T-cell (primary cell): Measurements from ENCODE around the gene DLEC1. TPM values are rescaled to one million over a fixed set of nuclear protein-coding genes. Genes with fewer than 3 reads are reported as not detected.
A peak's percentile ranks its signal among the peaks of the same experiment; 100 is the strongest.

Experiments used
- ATAC-seq, 4 experiments: fragments of 200-7000 bp in 3 of 4; fragments of 150-1000 bp in 1 of 4; cut with Tn5 transposase; replicated peaks in 1 of 4; 1 replicate in 3 of 4; 2 replicates in 1 of 4; pipeline ENCODE4 v1.10.0; 2021; ENCODE audit warnings: moderate library complexity in 3 of 4, mild to moderate bottlenecking in 2 of 4, moderate number of reproducible peaks in 1 of 4
- CTCF ChIA-PET, 2 donors: fragments of 300-600 bp; sonication (Branson Sonifier 250); formaldehyde crosslinking; loops; one replicate each; lab custom pipeline; 2022; ENCODE audit warnings: antibody characterized with exemption in 2 of 2; lab: Charles Lee
- POLR2A ChIA-PET, 2 donors: fragments of 300-600 bp; sonication (Branson Sonifier 250); formaldehyde crosslinking; loops; one replicate each; lab custom pipeline; 2022; ENCODE audit warnings: antibody characterized with exemption in 2 of 2; lab: Charles Lee
- DNase-seq, 35 experiments: peaks; one replicate each; pipeline versions ENCODE4 v3.0.0 to v3.0.0-alpha.2; 2013 to 2023
- H3K27ac ChIP-seq: one replicate; pipeline ENCODE4 v1.5.1; 2013; ENCODE audit warnings: low read length
- H3K27me3 ChIP-seq, 2 experiments: replicated peaks in 1 of 2; 1 replicate in 1 of 2; 2 replicates in 1 of 2; pipeline versions ENCODE4 v1.6.1 to v1.7.0; 2013; ENCODE audit warnings: low read length in 1 of 2, mixed read lengths in 1 of 2; ENCODE audit not compliant: control insufficient read depth in 2 of 2, insufficient read depth in 2 of 2; ENCODE audit errors: extremely low read depth in 1 of 2
- H3K36me3 ChIP-seq, 2 donors: 1 replicate in 1 of 2; 2 replicates in 1 of 2; pipeline versions ENCODE4 v1.6.1 to v1.7.0; 2013; ENCODE audit warnings: low read length in 1 of 2; ENCODE audit not compliant: control insufficient read depth in 2 of 2, insufficient read depth in 1 of 2; ENCODE audit errors: extremely low read depth in 1 of 2
- H3K4me1 ChIP-seq, 2 experiments: 1 replicate in 1 of 2; 2 replicates in 1 of 2; pipeline versions ENCODE4 v1.6.1 to v1.7.0; 2013; ENCODE audit warnings: low read length in 2 of 2, mixed read lengths in 1 of 2; ENCODE audit not compliant: insufficient read depth in 2 of 2, control insufficient read depth in 1 of 2; ENCODE audit errors: extremely low read depth in 1 of 2
- H3K4me3 ChIP-seq, 2 donors: 1 replicate in 1 of 2; 2 replicates in 1 of 2; pipeline versions ENCODE4 v1.5.1 to v1.7.0; 2013; ENCODE audit warnings: mild to moderate bottlenecking in 2 of 2, low read length in 1 of 2, moderate library complexity in 1 of 2; ENCODE audit not compliant: control insufficient read depth in 1 of 2; ENCODE audit errors: extremely low read depth in 1 of 2
- H3K9me3 ChIP-seq: 2 replicates; pipeline ENCODE4 v1.7.0; 2013
- H3K27ac Mint-ChIP-seq, 2 donors: one replicate each; pipeline ENCODE4 v1.8.0; 2020 to 2021; ENCODE audit warnings: mild to moderate bottlenecking in 2 of 2, mixed read lengths in 2 of 2
- H3K27me3 Mint-ChIP-seq, 2 donors: one replicate each; pipeline ENCODE4 v1.8.0; 2021 to 2022; ENCODE audit warnings: mixed read lengths in 2 of 2
- H3K36me3 Mint-ChIP-seq: one replicate; pipeline ENCODE4 v1.8.0; 2021; ENCODE audit warnings: mixed read lengths
- H3K4me1 Mint-ChIP-seq, 3 donors: one replicate each; pipeline ENCODE4 v1.8.0; 2020 to 2022; ENCODE audit warnings: mixed read lengths in 3 of 3, mild to moderate bottlenecking in 1 of 3
- H3K4me3 Mint-ChIP-seq, 3 donors: one replicate each; pipeline ENCODE4 v1.8.0; 2020 to 2022; ENCODE audit warnings: mild to moderate bottlenecking in 3 of 3, mixed read lengths in 3 of 3, moderate library complexity in 3 of 3
- H3K9me3 Mint-ChIP-seq, 3 donors: one replicate each; pipeline ENCODE4 v1.8.0; 2020 to 2022; ENCODE audit warnings: mixed read lengths in 3 of 3
- WGBS: methylation state at CpG from one replicate; pipeline ENCODE4 v1.1.5; 2013; ENCODE audit warnings: missing lambda C conversion rate; ENCODE audit not compliant: insufficient coverage; 5-methylcytosine and 5-hydroxymethylcytosine counted together
- total RNA-seq, 35 experiments: library from RNA in 6 of 35; stranded (reverse) in 6 of 35; fragments of 120-200 nt in 1 of 35; gene quantifications; one replicate each; pipeline versions ENCODE4 v1.2.1 to v1.2.4 and lab custom pipeline; 2013 to 2026

Gene DLEC1
- total RNA-seq, 5 donors from 2014 or later (not counting 1 experiment from before 2014, with no cell fraction given), result 4.7 to 21.7 (median 17.8) TPM

DNA sequence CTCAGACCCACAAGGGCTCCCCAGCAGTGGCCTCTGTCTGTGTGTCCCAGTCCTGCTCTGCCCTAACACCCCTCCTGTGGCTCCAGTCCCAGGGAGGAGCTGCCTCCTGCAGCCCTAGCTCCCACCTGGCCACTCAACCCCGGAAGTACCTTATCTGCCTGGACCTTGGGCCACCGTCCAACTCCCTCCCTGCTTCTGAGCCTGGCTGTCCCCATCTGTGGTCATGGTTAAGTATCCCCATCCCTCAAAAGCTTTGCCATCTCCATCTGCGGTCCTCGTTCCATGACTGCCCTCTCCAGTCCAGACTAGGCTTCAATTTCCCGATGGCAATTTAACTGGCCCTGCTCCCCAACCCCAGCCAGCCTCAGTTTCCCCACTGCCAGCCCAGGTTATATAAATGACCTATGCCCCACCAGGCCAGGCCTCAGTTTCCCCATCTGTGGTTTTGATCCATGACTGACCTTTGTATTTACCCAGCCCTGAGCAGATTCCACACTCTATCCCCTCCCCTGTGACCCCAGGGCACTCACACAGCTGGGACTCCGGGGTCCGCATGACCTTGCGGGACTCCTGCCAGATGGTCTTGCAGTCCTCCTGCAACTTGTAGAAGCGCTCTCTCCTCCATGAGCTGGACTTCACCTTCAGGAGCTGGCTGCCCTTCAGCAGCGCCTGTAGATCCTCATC lies 19.2 kb upstream of the DLEC1 start:
- H3K4me1 ChIP-seq, result peaks cover 6 to 28% of the 10 kb centered on the region in 2 experiments
- peaks cover 21 to 30% (median 27%) of the 10 kb centered on the region in 3 donors for H3K4me1 Mint-ChIP-seq
- no peak overlapping the region for H3K4me3 Mint-ChIP-seq
- no peak for DNase-seq
- peaks cover 0 to 53% of the 10 kb centered on the region in 2 donors for H3K36me3 ChIP-seq
- POLR2A ChIA-PET, result no interaction called here
- no peak overlapping the region for H3K4me3 ChIP-seq
- H3K9me3 ChIP-seq, result no peaks in the 10 kb centered on the region
- peak overlapping the region in 1 of 2 donors; percentile 40 for H3K27ac Mint-ChIP-seq
- WGBS, result 93% methylated on average over 10 of the region's 10 CpGs
- H3K9me3 Mint-ChIP-seq, result no peaks in the 10 kb centered on the region
- H3K27me3 Mint-ChIP-seq, result no peaks in the 10 kb centered on the region
- no peak for ATAC-seq
- CTCF ChIA-PET, result interaction anchor here (1.4 to 1.7 kb wide), 2 partner anchors 16 to 23 kb away, joined by 4 to 6 read pairs; no protein-coding TSS in a partner anchor
- H3K27ac ChIP-seq, result no peak overlapping the region
- peaks cover 0 to 3% of the 10 kb centered on the region in 2 experiments for H3K27me3 ChIP-seq
- H3K36me3 Mint-ChIP-seq, result peaks cover 52% of the 10 kb centered on the region

DNA sequence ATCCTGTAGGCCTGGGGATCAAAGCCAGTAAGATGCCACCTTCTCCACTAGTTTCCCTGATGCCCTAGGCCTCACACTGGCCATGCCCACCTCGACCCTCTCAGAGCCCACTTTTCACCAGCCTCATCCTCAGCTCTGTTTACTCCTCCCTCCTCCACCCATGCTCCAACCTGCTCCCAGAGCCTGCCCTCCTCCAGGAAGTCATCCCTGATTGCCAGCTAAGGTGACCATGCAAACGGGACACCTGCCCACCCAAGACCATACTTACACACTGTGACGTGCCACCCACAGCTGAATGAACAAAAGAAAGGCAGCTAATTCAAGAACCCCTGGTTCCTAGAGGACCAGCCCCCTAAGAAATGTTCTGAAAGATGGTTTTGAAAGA lies 18.7 kb upstream of the DLEC1 start:
- Histone ChIP-seq H3K27ac (no peak overlapping the region), H3K36me3 (peaks cover 0 to 47% of the 10 kb centered on the region in 2 donors), H3K4me3 (no peak overlapping the region), H3K9me3 (no peaks in the 10 kb centered on the region), H3K4me1 (peaks cover 6 to 31% of the 10 kb centered on the region in 2 experiments), H3K27me3 (peaks cover 0 to 3% of the 10 kb centered on the region in 2 experiments)
- 69% methylated on average over 2 of the region's 3 CpGs for WGBS
- peak overlapping the region in 1 of 2 donors; percentile 53 for H3K27ac Mint-ChIP-seq
- DNase-seq (no peak), ATAC-seq (no peak)
- ChIA-PET CTCF (interaction anchor here (1.4 to 1.7 kb wide), 2 partner anchors 17 to 23 kb away, joined by 4 to 6 read pairs; no protein-coding TSS in a partner anchor), POLR2A (no interaction called here)
- no peak overlapping the region for H3K4me3 Mint-ChIP-seq
- H3K36me3 Mint-ChIP-seq, result peaks cover 47% of the 10 kb centered on the region
- peaks cover 22 to 34% (median 31%) of the 10 kb centered on the region in 3 donors for H3K4me1 Mint-ChIP-seq
- H3K27me3 Mint-ChIP-seq, result no peaks in the 10 kb centered on the region
- no peaks in the 10 kb centered on the region for H3K9me3 Mint-ChIP-seq

DNA sequence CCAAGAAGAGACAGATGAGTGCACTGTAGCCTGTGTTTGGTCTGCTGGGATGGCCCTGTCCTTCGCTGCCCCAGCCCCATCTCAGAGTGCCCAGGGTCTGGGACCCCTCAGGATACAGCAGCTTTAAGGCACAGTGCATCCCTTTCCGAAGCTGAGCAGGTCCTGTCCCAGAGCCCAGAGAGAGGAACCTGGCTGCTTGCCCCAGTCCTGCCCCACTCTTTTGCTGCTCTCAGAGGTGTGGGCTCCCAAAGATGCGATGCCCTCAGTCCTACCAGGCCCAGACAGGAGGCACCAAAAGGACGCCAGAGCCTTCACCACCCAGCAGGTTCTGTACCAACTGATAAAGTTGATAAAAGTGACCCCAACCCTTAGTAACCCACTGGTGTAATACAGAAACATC lies 17.8 kb upstream of the DLEC1 start:
- ATAC-seq (no peak), DNase-seq (no peak)
- Mint-ChIP-seq H3K36me3 (peaks cover 38% of the 10 kb centered on the region), H3K4me1 (peaks cover 29 to 40% (median 37%) of the 10 kb centered on the region in 3 donors), H3K27ac (peak overlapping the region; percentile 70 to 99), H3K9me3 (no peaks in the 10 kb centered on the region), H3K4me3 (no peak overlapping the region), H3K27me3 (no peaks in the 10 kb centered on the region)
- Histone ChIP-seq H3K27ac (no peak overlapping the region), H3K36me3 (peaks cover 0 to 39% of the 10 kb centered on the region in 2 donors), H3K9me3 (no peaks in the 10 kb centered on the region), H3K4me1 (peaks cover 6 to 40% of the 10 kb centered on the region in 2 experiments), H3K4me3 (no peak overlapping the region), H3K27me3 (peaks cover 0 to 3% of the 10 kb centered on the region in 2 experiments)
- ChIA-PET CTCF (interaction anchor here (1.4 to 1.7 kb wide), 2 partner anchors 17 to 24 kb away, joined by 4 to 6 read pairs; no protein-coding TSS in a partner anchor), POLR2A (no interaction called here)
- 98% methylated on average over 3 of the region's 4 CpGs for WGBS

DNA sequence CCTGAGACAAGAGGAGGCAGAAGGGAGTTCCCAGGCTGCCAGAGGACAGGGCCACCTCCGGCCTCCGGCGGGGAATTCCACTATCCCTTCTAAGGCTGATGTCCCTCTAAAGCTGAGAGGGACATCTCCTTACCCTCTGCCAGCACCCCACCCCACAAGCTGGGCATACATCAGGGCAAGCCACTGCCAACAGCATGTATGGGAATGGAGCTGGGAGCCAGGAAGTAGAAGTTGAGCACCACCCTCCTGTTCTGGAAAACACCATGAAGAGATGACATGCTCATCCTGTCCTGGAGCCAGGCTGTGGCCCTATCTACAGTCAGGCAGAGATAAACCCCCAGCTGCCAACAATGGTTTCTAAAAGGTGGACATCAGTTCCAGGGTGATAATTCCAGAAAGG lies 16.7 kb upstream of the DLEC1 start:
- H3K36me3 Mint-ChIP-seq, result peaks cover 29% of the 10 kb centered on the region
- DNase-seq (no peak), ATAC-seq (no peak)
- no peak overlapping the region for H3K4me3 ChIP-seq
- peak overlapping the region; percentile 35 for H3K27ac ChIP-seq
- ChIA-PET CTCF (interaction anchor here (0.6 to 1.2 kb wide), 4 partner anchors 17 to 95 kb away, joined by 3 to 7 read pairs (median 4); partner anchors contain the start of gene DLEC1 (in 1 of the 2)), POLR2A (no interaction called here)
- H3K4me1 ChIP-seq, result peaks cover 6 to 41% of the 10 kb centered on the region in 2 experiments
- no CpG with 5 or more reads among the region's 3 CpGs for WGBS
- peaks cover 30 to 41% (median 37%) of the 10 kb centered on the region in 3 donors for H3K4me1 Mint-ChIP-seq
- H3K36me3 ChIP-seq, result peaks cover 0 to 28% of the 10 kb centered on the region in 2 donors
- peak overlapping the region; percentile 70 to 99 for H3K27ac Mint-ChIP-seq
- peak overlapping the region in 1 of 3 donors; percentile 59 for H3K4me3 Mint-ChIP-seq
- no peaks in the 10 kb centered on the region for H3K27me3 Mint-ChIP-seq
- H3K27me3 ChIP-seq, result no peaks in the 10 kb centered on the region
- H3K9me3 ChIP-seq, result no peaks in the 10 kb centered on the region
- H3K9me3 Mint-ChIP-seq, result no peaks in the 10 kb centered on the region

DNA sequence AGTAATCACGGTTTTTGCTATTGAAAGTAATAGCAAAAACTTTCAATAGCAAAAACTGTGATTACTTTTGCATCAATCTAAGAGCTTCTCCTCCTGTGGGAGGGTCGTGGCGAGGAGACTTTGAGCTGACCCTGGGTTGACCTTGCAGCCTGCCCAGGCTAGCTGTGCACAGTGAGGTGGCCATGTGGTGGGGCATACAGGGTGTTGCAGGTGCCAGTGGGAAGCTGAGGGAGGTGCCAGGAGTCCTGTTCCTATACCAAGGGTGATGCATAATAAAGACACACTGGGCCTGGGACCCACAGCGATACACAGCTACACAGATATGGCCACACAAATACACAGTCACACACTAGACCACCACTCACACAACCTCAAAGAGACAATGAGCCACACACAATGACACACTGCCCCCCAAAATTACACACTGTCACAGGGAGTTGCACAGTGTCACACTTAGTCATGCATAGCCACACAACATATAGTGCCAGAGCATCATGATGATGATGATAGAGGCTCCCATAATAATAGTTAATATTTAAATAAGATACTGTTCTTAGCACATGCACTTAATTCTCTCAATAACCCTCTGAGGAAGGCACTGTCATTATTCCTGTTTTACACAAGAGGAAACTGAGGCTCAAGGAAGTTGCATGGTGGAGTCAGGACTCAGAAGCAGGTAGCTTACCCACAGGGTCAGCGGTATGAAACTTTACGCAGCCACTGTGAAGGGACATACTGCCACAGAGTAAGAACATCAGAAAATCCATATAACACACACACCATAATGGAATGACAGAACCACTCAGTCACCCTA lies 15.9 kb upstream of the DLEC1 start:
- CTCF ChIA-PET, result interaction anchor here (0.6 to 1.2 kb wide), 5 partner anchors 14 to 94 kb away, joined by 3 to 7 read pairs (median 5); partner anchors contain the start of gene DLEC1 (in 1 of the 2)
- no peaks in the 10 kb centered on the region for H3K27me3 Mint-ChIP-seq
- no peaks in the 10 kb centered on the region for H3K27me3 ChIP-seq
- peak in 1 of 35 experiments; percentile 13 for DNase-seq
- no peaks in the 10 kb centered on the region for H3K9me3 Mint-ChIP-seq
- peaks cover 6 to 41% of the 10 kb centered on the region in 2 experiments for H3K4me1 ChIP-seq
- peaks cover 38 to 49% (median 43%) of the 10 kb centered on the region in 3 donors for H3K4me1 Mint-ChIP-seq
- ATAC-seq, result no peak
- peak overlapping the region; percentile 79 to 89 (median 83) for H3K4me3 Mint-ChIP-seq
- H3K27ac Mint-ChIP-seq, result peak overlapping the region; percentile 90 to 99
- 100% methylated on average over 3 of the region's 6 CpGs for WGBS
- POLR2A ChIA-PET, result interaction anchor here in 1 of 2 donors (0.6 kb wide), 1 partner anchor 1249 kb away, joined by 5 read pairs; no protein-coding TSS in a partner anchor
- peaks cover 0 to 21% of the 10 kb centered on the region in 2 donors for H3K36me3 ChIP-seq
- H3K4me3 ChIP-seq, result peak overlapping the region in 1 of 2 donors; percentile 63
- peaks cover 22% of the 10 kb centered on the region for H3K36me3 Mint-ChIP-seq
- no peaks in the 10 kb centered on the region for H3K9me3 ChIP-seq
- peak overlapping the region; percentile 91 for H3K27ac ChIP-seq

DNA sequence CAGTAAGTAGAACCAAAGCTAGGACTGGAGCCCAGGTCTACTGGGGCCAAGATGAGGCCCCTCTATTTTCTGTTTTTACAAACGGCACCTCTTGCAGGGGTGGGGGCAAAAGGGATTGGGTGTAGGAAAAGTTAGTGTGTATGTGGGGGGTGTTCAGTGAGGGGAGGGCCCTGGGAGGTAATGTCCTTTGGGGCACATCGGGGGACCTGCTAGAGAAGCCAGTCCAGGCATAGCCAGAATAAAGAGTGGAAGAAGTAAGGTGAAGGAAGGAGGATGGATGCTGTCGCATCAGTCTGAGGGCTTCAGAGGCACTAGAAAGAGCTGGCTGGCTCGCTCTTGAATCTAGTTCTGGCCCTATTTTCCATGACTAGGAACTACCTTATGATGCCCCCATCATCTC lies 12.2 kb upstream of the DLEC1 start:
- Mint-ChIP-seq H3K27ac (peak overlapping the region in 1 of 2 donors; percentile 55), H3K36me3 (no peaks in the 10 kb centered on the region), H3K4me3 (no peak overlapping the region), H3K4me1 (peaks cover 50 to 61% (median 54%) of the 10 kb centered on the region in 3 donors), H3K9me3 (no peaks in the 10 kb centered on the region), H3K27me3 (peaks cover 6 to 8% of the 10 kb centered on the region in 2 donors)
- Histone ChIP-seq H3K4me3 (no peak overlapping the region), H3K27ac (no peak overlapping the region), H3K36me3 (no peaks in the 10 kb centered on the region), H3K27me3 (peaks cover 0 to 21% of the 10 kb centered on the region in 2 experiments), H3K9me3 (no peaks in the 10 kb centered on the region), H3K4me1 (peaks cover 6 to 67% of the 10 kb centered on the region in 2 experiments)
- ChIA-PET POLR2A (no interaction called here), CTCF (no interaction called here)
- no peak for ATAC-seq
- DNase-seq, result no peak
- 100% methylated on average over 1 of the region's 4 CpGs for WGBS
